ENCODE results near the gene TEC. TPM values are rescaled to one million over a fixed set of nuclear protein-coding genes. Genes with fewer than 3 reads are reported as not detected.
A peak's percentile ranks its signal among the peaks of the same experiment; 100 is the strongest.

TEC gene
- total and polyA plus RNA-seq, 2 experiments from 2014 or later = not detected

- no peak overlapping the region for H3K4me3 ChIP-seq
- no peak overlapping the region for H3K4me2 ChIP-seq (ENCODE audit: unreplicated experiment)
- no peaks in the 10 kb centered on the region for H3F3A ChIP-seq (ENCODE audit: insufficient read depth)
- H3K9me3 ChIP-seq (ENCODE audit: low read depth) = no peaks in the 10 kb centered on the region
- 14 to 16% methylated on average over 6 of the region's 6 CpGs for WGBS, 2 experiments (ENCODE audit: low coverage in 1 of 2, low lambda C conversion rate in 2 of 2, missing lambda C conversion rate in 2 of 2)
- no peak overlapping the region for H3K9ac ChIP-seq
- H3K4me1 ChIP-seq (ENCODE audit: insufficient read depth) = no peaks in the 10 kb centered on the region
- no peak overlapping the region for H2AFZ ChIP-seq
- peak; percentile 22 for DNase-seq
- in situ Hi-C loops (cut with MboI) = no loop called here
- no peaks in the 10 kb centered on the region for H3K9me2 ChIP-seq (ENCODE audit: insufficient read depth)
- TF ChIP-seq EZH2phosphoT487 (IDR thresholded peaks at IDR 0.05; ENCODE audit: insufficient read depth, low read depth) (no peak), EZH2 (IDR thresholded peaks at IDR 0.05; ENCODE audit: insufficient read depth, poor library complexity, severe bottlenecking) (no peak)
- no peaks in the 10 kb centered on the region for H3K27me3 ChIP-seq (replicated peaks; ENCODE audit: insufficient read depth)
- H3K79me2 ChIP-seq (ENCODE audit: insufficient read depth) = no peaks in the 10 kb centered on the region
- no peaks in the 10 kb centered on the region for H3K36me3 ChIP-seq (ENCODE audit: low read depth)
- no peaks in the 10 kb centered on the region for H4K20me1 ChIP-seq (ENCODE audit: insufficient read depth)
- no peak overlapping the region for H3K27ac ChIP-seq
Measured at GRCh38 chr4:48254381-48255071, 15.1 kb downstream of the TEC start.

- TF ChIP-seq EZH2phosphoT487 (IDR thresholded peaks at IDR 0.05; ENCODE audit: insufficient read depth, low read depth) (no peak), EZH2 (IDR thresholded peaks at IDR 0.05; ENCODE audit: insufficient read depth, poor library complexity, severe bottlenecking) (no peak)
- Histone ChIP-seq H3K9me3 (ENCODE audit: low read depth) (no peaks in the 10 kb centered on the region), H4K20me1 (ENCODE audit: insufficient read depth) (no peaks in the 10 kb centered on the region), H2AFZ (no peak overlapping the region), H3K79me2 (ENCODE audit: insufficient read depth) (no peaks in the 10 kb centered on the region), H3K4me2 (ENCODE audit: unreplicated experiment) (no peak overlapping the region), H3K9me2 (ENCODE audit: insufficient read depth) (no peaks in the 10 kb centered on the region), H3K4me1 (ENCODE audit: insufficient read depth) (no peaks in the 10 kb centered on the region), H3K9ac (no peak overlapping the region), H3K27ac (no peak overlapping the region), H3K36me3 (ENCODE audit: low read depth) (no peaks in the 10 kb centered on the region), H3K27me3 (replicated peaks; ENCODE audit: insufficient read depth) (no peaks in the 10 kb centered on the region), H3F3A (ENCODE audit: insufficient read depth) (no peaks in the 10 kb centered on the region), H3K4me3 (no peak overlapping the region)
- in situ Hi-C loops (cut with MboI) = no loop called here
- DNase-seq = no peak
Measured at GRCh38 chr4:48252313-48252712, 17.3 kb downstream of the TEC start.

- H3K36me3 ChIP-seq (ENCODE audit: low read depth) = no peaks in the 10 kb centered on the region
- no peak for TF ChIP-seq EZH2phosphoT487 (IDR thresholded peaks at IDR 0.05; ENCODE audit: insufficient read depth, low read depth)
- no peak overlapping the region for H3K27ac ChIP-seq
- no peak overlapping the region for H3K4me3 ChIP-seq
- H3K9me3 ChIP-seq (ENCODE audit: low read depth) = no peaks in the 10 kb centered on the region
- H3K9ac ChIP-seq = no peak overlapping the region
- H3K4me2 ChIP-seq (ENCODE audit: unreplicated experiment) = no peak overlapping the region
- H3K4me1 ChIP-seq (ENCODE audit: insufficient read depth) = no peaks in the 10 kb centered on the region
- H3K79me2 ChIP-seq (ENCODE audit: insufficient read depth) = no peaks in the 10 kb centered on the region
- H3F3A ChIP-seq (ENCODE audit: insufficient read depth) = no peaks in the 10 kb centered on the region
- H4K20me1 ChIP-seq (ENCODE audit: insufficient read depth) = no peaks in the 10 kb centered on the region
- WGBS, 2 experiments (ENCODE audit: low coverage in 1 of 2, low lambda C conversion rate in 2 of 2, missing lambda C conversion rate in 2 of 2) = 65 to 77% methylated on average over 2 of the region's 2 CpGs
- no peaks in the 10 kb centered on the region for H3K27me3 ChIP-seq (replicated peaks; ENCODE audit: insufficient read depth)
- DNase-seq = no peak
- H3K9me2 ChIP-seq (ENCODE audit: insufficient read depth) = no peaks in the 10 kb centered on the region
- in situ Hi-C loops (cut with MboI) = no loop called here
- no peak overlapping the region for H2AFZ ChIP-seq
Measured at GRCh38 chr4:48250980-48251379, 18.7 kb downstream of the TEC start.

- Histone ChIP-seq H3K27me3 (replicated peaks; ENCODE audit: insufficient read depth) (no peaks in the 10 kb centered on the region), H3K79me2 (ENCODE audit: insufficient read depth) (no peaks in the 10 kb centered on the region), H3K9ac (no peak overlapping the region), H3F3A (ENCODE audit: insufficient read depth) (no peaks in the 10 kb centered on the region), H3K9me2 (ENCODE audit: insufficient read depth) (no peaks in the 10 kb centered on the region), H4K20me1 (ENCODE audit: insufficient read depth) (no peaks in the 10 kb centered on the region), H3K4me1 (ENCODE audit: insufficient read depth) (no peaks in the 10 kb centered on the region), H3K36me3 (ENCODE audit: low read depth) (no peaks in the 10 kb centered on the region), H3K27ac (no peak overlapping the region), H3K9me3 (ENCODE audit: low read depth) (no peaks in the 10 kb centered on the region), H2AFZ (no peak overlapping the region), H3K4me2 (ENCODE audit: unreplicated experiment) (no peak overlapping the region), H3K4me3 (no peak overlapping the region)
- in situ Hi-C loops (cut with MboI) = no loop called here
- TF ChIP-seq EZH2 (IDR thresholded peaks at IDR 0.05; ENCODE audit: insufficient read depth, poor library complexity, severe bottlenecking) (no peak), EZH2phosphoT487 (IDR thresholded peaks at IDR 0.05; ENCODE audit: insufficient read depth, low read depth) (no peak)
- WGBS, 2 experiments (ENCODE audit: low coverage in 1 of 2, low lambda C conversion rate in 2 of 2, missing lambda C conversion rate in 2 of 2) = 52 to 56% methylated on average over 4 of the region's 4 CpGs
- no peak for DNase-seq
Measured at GRCh38 chr4:48250343-48250742, 19.3 kb downstream of the TEC start.

GRCh38 chr4:48249378-48249777, 20.3 kb downstream of the TEC start:
- no peak overlapping the region for H2AFZ ChIP-seq
- H3K9me2 ChIP-seq (ENCODE audit: insufficient read depth) = no peaks in the 10 kb centered on the region
- no peaks in the 10 kb centered on the region for H3K36me3 ChIP-seq (ENCODE audit: low read depth)
- H3K27me3 ChIP-seq (replicated peaks; ENCODE audit: insufficient read depth) = no peaks in the 10 kb centered on the region
- no peaks in the 10 kb centered on the region for H3K9me3 ChIP-seq (ENCODE audit: low read depth)
- no peak overlapping the region for H3K9ac ChIP-seq
- H3K4me1 ChIP-seq (ENCODE audit: insufficient read depth) = no peaks in the 10 kb centered on the region
- no peak overlapping the region for H3K27ac ChIP-seq
- H3F3A ChIP-seq (ENCODE audit: insufficient read depth) = no peaks in the 10 kb centered on the region
- H3K4me2 ChIP-seq (ENCODE audit: unreplicated experiment) = no peak overlapping the region
- H3K79me2 ChIP-seq (ENCODE audit: insufficient read depth) = no peaks in the 10 kb centered on the region
- no peaks in the 10 kb centered on the region for H4K20me1 ChIP-seq (ENCODE audit: insufficient read depth)
- in situ Hi-C loops (cut with MboI) = no loop called here
- no peak for TF ChIP-seq EZH2 (IDR thresholded peaks at IDR 0.05; ENCODE audit: insufficient read depth, poor library complexity, severe bottlenecking)
- no peak for TF ChIP-seq EZH2phosphoT487 (IDR thresholded peaks at IDR 0.05; ENCODE audit: insufficient read depth, low read depth)
- DNase-seq = no peak
- no peak overlapping the region for H3K4me3 ChIP-seq
- 6 to 13% methylated on average over 1 of the region's 1 CpG for WGBS, 2 experiments (ENCODE audit: low coverage in 1 of 2, low lambda C conversion rate in 2 of 2, missing lambda C conversion rate in 2 of 2)
